ENCODE data around the gene TSPAN31.
"Not testable (repeated sequence)": the region's sequence is repeated elsewhere in the genome, so short reads cannot be mapped to it uniquely, and the experiment has no call there.

The TSPAN31 gene, protein sequence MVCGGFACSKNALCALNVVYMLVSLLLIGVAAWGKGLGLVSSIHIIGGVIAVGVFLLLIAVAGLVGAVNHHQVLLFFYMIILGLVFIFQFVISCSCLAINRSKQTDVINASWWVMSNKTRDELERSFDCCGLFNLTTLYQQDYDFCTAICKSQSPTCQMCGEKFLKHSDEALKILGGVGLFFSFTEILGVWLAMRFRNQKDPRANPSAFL

DNA sequence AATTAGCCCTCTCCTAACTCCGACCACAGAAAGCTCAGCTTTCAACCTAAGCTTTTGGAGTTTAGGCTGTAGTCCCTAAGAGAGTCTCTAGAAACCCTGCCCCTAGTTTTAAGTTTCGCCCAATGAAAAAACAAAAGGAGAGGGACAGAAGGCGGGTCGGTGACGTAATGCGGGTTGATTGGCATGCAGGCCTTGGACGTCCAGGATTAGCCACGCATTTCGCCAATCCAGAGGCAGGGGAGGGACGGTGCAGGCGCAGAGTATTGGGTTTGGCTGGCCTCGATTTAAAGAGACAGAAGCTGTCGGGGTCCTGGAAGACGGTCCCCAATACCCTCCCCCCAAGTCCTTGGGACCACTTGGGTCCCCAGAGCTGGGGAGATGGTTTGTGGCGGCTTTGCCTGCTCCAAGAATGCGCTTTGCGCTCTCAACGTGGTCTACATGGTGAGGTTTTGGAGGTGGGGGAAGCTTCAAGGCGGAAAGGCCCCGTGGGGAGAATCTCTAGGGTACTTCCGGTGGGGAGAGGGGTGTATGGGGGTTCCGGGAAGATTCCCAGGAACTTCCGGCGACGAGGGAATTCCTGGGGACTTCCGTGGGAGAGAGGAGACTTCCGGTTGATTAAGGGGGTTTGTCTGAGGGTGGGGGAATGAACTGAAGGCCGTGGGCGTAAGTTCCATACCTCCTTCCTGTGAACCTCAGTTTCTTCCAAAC, at the start of gene TSPAN31:
TSPAN31 (plus strand) TSS at position 263 of the 708 bp plus-strand sequence; CDS start at position 379, 116 bp downstream.
- DNase-seq, result peak; percentile 93

- DNase-seq, result no peak
Measured at GRCh38 chr12:57695770-57696432, 48.9 kb upstream of the TSPAN31 start.

DNA sequence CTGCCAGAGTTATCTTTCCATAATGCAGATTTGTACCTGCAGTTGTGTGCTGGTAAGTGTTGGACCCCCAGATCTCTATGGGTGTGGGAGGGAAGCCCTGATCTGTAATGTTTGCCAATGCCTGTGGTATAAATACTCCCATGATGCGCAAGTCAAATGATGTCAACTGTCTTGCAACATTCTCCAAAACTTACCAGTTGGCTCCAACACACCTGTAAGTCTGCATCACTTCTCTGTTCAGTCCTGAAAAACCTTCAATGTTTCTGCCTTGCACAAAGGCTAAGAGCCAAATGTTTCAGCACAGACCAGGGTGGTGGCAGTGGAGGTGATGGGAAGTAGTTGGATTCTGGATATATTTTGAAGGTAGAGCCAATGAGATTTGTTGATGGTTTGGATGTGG, 47.8 kb upstream of the TSPAN31 start:
- DNase-seq, result no peak

GRCh38 chr12:57698414-57698813, 46.4 kb upstream of the TSPAN31 start:
- DNase-seq, result no peak

DNA sequence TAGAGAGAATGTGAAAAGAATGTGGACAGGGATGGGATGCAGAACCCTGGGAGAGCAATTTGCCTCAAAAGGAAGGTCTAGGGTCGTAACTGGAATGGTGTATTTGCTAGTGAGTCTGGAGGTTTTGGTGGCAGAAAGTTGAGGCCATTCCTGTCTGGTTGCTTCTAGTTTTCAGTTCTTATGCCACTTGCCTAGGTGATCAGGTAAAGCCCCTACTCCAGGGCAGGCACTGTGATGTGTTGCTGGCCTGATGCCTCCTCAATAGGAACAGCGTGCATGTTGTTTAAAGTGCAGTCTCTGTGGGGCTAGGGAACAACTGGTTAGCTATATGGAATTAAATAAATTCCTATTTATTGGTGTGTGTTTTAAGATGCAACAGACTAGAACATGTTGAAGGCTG, 44.5 kb upstream of the TSPAN31 start:
- DNase-seq, result no peak

DNA sequence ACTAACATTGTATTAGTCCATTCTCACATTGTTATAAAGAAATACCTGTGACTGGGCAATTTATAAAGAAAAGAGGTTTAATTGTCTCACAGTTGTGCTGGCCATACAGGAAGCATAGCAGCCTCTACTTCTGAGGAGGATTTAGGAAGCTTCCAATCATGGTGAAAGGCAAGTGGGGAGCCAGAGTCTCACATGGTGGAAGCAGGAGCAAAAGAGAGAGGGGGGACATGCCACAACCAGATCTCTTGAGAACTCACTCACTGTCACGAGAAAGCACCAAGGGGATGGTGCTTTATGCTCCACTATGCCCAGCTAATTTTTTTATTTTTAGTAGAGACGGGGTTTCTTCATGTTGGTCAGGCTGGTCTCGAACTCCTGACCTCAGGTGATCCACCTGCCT, 37.6 kb upstream of the TSPAN31 start:
- DNase-seq, result no peak

- no peak for DNase-seq
Measured at GRCh38 chr12:57708296-57708695, 36.5 kb upstream of the TSPAN31 start.

DNA sequence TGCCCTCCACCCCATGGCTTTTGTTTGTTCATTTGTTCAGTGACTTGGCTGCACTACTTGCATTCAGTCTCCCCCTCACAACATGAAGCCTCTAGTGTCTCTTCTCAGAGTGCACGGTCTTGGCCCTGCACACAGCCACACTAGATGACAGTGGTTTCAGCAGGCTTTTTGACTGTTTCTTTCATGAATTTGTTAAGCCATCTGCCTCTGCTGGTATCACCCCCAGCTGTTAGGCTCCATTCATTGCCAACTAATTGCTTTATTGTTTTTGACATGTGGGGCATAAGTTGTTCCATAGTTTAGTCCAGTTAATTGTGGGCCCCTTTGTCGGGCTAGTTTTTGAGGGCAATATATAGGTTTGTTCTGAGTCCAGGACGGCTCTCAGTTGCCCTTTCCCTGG, 32.1 kb upstream of the TSPAN31 start:
- DNase-seq, result no peak

DNA sequence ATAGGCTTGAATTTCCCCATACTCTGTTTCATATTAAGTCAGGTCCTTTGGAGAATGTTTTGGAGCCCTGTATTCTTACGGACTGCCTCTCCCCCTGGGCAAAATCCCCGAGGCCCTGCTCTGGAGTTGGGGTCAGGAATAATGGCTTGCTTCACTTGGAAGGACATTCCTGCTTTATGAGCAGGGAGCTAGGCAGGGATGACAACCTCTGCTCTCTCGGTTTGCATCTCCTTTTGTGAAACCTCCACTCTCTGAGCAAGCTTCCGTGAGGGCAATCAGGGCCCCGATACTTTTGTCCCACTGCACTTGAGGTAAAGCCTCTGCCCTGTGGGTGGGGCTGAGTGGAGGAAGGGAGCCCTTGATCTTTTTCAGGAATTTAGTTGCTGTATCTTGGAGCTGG, 31.6 kb upstream of the TSPAN31 start:
- no peak for DNase-seq

GRCh38 chr12:57715036-57715748, 29.6 kb upstream of the TSPAN31 start:
- not testable (repeated sequence) for DNase-seq

GRCh38 chr12:57715786-57716185, 29.1 kb upstream of the TSPAN31 start:
- DNase-seq, result no peak

DNA sequence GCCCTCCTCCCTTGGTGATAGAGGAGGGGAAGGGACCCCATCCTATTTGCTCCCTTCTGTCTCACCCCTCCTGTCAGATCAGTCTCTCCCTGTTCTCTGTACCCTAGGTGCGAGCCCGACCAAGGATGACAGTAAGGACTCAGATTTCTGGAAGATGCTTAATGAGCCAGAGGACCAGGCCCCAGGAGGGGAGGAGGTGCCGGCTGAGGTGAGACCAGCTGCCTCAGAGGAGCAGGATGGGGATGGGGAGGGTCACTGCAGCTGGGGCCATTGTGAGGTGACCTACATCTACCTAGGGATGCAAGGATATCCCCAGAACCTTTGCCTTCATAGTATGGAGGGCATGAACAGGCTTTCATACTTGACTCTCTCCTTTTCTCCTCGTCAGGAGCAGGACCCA, 28.5 kb upstream of the TSPAN31 start:
- DNase-seq, result no peak

GRCh38 chr12:57717131-57717530, 27.7 kb upstream of the TSPAN31 start:
- DNase-seq, result no peak

DNA sequence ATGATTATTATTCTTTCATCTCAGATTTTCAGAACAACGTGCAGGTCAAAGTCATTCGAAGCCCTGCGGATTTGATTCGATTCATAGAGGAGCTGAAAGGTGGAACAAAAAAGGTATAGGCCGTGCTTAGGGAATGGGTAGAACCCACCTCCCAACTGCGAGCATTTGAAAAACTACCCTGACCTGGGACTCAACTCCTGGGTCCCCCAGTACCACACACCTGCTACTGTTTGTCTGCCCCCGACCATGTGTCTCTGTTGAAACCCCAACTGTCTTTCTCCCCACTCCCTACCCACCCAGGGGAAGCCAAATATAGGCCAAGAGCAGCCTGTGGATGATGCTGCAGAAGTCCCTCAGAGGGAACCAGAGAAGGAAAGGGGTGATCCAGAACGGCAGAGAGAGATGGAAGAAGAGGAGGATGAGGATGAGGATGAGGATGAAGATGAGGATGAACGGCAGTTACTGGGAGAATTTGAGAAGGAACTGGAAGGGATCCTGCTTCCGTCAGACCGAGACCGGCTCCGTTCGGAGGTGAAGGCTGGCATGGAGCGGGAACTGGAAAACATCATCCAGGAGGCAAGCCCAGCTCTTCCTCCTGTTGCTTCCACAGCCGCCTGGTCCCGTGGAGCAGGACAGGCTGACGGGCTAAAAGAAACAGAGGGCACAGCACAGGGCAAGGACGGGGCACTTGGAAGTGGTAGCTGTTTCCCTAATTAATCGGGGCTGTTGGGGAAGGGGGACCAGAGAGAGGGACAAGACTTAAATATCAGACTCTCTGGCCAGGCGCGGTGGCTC, 26.8 kb upstream of the TSPAN31 start:
- no peak for DNase-seq

DNA sequence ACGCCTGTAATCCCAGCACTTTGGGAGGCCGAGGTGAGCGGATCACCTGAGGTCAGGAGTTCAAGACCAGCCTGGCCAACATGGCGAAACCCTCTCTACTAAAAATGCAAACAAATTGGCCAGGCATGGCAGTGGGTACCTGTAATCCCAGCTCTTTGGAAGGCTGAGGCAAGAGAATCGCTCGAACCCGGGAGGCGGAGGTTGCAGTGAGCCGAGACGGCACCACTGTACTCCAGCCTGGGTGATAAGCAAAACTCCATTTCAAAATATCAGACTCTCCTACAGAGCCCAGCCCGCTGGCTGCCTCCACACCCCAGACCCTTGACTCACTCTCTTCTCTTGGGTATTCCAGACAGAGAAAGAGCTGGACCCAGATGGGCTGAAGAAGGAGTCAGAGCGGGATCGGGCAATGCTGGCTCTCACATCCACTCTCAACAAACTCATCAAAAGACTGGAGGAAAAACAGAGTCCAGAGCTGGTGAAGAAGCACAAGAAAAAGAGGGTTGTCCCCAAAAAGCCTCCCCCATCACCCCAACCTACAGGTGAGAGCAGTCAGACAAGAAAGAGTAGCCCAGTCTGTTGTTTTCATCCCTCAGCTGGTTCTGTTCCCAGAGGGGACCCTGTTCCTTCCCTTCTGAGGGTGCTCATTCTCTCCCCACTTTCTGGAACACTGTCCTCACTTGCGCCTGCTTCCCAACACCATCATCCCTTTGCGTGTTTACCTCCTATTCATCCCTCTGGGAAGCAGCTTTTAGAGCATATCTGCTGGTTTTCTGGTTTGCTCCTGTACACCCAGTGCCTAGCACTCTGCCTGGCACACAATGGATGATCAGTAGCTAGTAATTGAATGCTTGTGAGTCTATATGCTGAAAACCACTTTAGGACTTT, 26.0 kb upstream of the TSPAN31 start:
- no peak for DNase-seq

GRCh38 chr12:57719777-57720605, 24.8 kb upstream of the TSPAN31 start:
- DNase-seq, result no peak

DNA sequence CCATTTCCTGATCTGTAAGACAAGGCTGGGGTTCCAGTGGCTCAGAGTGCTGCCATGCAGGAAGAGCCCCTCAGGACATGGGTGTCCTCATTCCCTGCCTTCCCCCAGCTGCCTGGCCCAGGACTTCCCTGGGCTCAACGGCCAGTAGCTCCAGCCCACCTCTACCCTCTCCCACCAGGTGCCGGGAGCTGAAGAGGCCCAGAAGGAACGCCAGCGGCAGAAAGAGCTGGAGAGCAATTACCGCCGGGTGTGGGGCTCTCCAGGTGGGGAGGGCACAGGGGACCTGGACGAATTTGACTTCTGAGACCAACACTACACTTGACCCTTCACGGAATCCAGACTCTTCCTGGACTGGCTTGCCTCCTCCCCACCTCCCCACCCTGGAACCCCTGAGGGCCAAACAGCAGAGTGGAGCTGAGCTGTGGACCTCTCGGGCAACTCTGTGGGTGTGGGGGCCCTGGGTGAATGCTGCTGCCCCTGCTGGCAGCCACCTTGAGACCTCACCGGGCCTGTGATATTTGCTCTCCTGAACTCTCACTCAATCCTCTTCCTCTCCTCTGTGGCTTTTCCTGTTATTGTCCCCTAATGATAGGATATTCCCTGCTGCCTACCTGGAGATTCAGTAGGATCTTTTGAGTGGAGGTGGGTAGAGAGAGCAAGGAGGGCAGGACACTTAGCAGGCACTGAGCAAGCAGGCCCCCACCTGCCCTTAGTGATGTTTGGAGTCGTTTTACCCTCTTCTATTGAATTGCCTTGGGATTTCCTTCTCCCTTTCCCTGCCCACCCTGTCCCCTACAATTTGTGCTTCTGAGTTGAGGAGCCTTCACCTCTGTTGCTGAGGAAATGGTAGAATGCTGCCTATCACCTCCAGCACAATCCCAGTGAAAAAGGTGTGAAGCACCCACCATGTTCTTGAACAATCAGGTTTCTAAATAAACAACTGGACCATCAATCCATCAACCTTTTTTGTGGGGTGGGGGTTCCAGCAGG, 23.9 kb upstream of the TSPAN31 start:
- DNase-seq, result no peak

DNA sequence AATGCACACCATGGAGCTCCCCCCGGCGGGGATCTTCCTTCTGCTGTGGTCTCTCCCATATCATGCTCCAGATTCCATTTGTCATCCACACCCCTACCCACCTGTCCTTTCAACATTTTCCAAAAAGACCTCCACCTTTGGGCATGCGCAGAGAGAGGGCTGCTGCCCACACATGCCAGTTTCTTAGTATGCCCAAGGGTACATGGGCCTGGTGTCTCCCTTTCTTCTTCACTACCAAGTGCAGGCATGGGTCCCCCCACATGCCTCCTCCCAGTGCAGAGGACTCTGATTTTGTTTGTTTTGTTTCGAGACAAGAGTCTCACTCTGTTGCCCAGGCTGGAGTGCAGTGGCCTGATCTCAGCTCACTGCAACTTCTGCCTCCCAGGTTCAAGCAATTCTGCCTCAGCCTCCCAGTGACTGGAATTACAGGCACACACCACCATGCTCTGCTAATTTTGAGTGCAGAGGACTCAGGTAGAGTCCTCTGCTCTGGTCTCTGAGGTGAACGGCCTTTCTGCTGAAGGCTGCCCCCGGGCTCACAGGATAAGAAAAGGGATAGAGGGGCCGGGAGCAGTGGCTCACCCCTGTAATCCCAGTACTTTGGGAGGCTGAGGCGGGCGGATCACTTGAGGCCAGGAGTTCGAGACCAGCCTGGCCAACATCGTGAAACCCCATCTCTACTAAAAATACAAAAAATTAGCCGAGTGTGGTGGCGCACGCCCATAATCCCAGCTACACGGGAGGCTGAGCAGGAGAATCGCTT, 22.8 kb upstream of the TSPAN31 start:
- not testable (repeated sequence) for DNase-seq

Measured in activated CD4-positive, alpha-beta T cell treated with anti-CD3 and anti-CD28 coated beads, Interleukin-2, amount 50 U/mL, for 1 hour (primary cell).